K562 (cell line): ENCODE measurements around the gene LRTM1. TPM values are rescaled to one million over a fixed set of nuclear protein-coding genes. Genes with fewer than 3 reads are reported as not detected.

Experiments used
- FOSL1 ChIP-seq: fragments of 200-800 bp; sonication (Bioruptor generic); conservative IDR thresholded peaks from 2 replicates; pipeline ENCODE4 v1.6.1; 2016; ENCODE audit warnings: missing genetic modification characterization, missing compliant biosample characterization
- KLF1 ChIP-seq: fragments of 450-650 bp; IDR thresholded peaks from 2 replicates; pipeline ENCODE4 v1.6.1; 2016; ENCODE audit warnings: missing genetic modification characterization, missing compliant biosample characterization
- ZNF778 ChIP-seq: fragments of 450-650 bp; formaldehyde crosslinking; IDR thresholded peaks from 2 replicates; pipeline ENCODE4 v1.4.0; 2020; ENCODE audit warnings: mild to moderate bottlenecking, moderate library complexity
- polyA plus RNA-seq, 8 experiments: library from polyadenylated mRNA; depleted of rRNA in 4 of 8; stranded (reverse) in 5 of 8; unstranded in 3 of 8; fragments of >200 nt; fragmentation: Nextera tagmentation in 2 of 8; fragmentation: Illumina TruSeq in 1 of 8; extraction: Ambion mirVana in 2 of 8; extraction: Trizol in 1 of 8; gene quantifications; 2 replicates each; pipeline versions ENCODE4 v1.2.1 to v1.2.3, GENCODE V29; 2011 to 2014; ENCODE audit warnings: inconsistent platforms in 1 of 8, missing spikeins in 1 of 8
- total RNA-seq, 7 experiments: library from RNA; depleted of rRNA in 6 of 7; stranded (reverse); fragments of >200 nt in 6 of 7; fragmentation: Illumina TruSeq in 2 of 7; extraction: Trizol in 2 of 7; gene quantifications; 2 replicates each; pipeline versions ENCODE4 v1.2.1 to v1.2.3, GENCODE V29; 2011 to 2021; ENCODE audit warnings: low replicate concordance in 1 of 7
- TF ChIP-seq, protein P1 (sequence below), 2 experiments: IDR thresholded peaks in 1 of 2; conservative IDR thresholded peaks in 1 of 2; 2 replicates each; pipeline ENCODE4 v1.6.1; 2016; ENCODE audit warnings: low read depth in 2 of 2, mild to moderate bottlenecking in 1 of 2, missing compliant biosample characterization in 1 of 2, missing genetic modification characterization in 1 of 2, moderate library complexity in 1 of 2
- TF ChIP-seq, protein P2 (sequence below), 3 experiments: fragments of 200-800 bp in 1 of 3; fragments of 250-450 bp in 1 of 3; fragments of 450-650 bp in 1 of 3; sonication (Bioruptor Pico) in 1 of 3; sonication (Bioruptor generic) in 1 of 3; formaldehyde crosslinking in 1 of 3; IDR thresholded peaks; 2 replicates each; pipeline versions ENCODE4 v1.6.1 to v1.8.0; 2016 to 2022; ENCODE audit warnings: mild to moderate bottlenecking in 2 of 3, missing genetic modification characterization in 2 of 3, missing compliant biosample characterization in 1 of 3, moderate library complexity in 1 of 3

The LRTM1 gene
- total and polyA plus RNA-seq, 9 of the 15 experiments (the other 6 are each of a cell fraction or from before 2014, with no cell fraction given): not detected

DNA sequence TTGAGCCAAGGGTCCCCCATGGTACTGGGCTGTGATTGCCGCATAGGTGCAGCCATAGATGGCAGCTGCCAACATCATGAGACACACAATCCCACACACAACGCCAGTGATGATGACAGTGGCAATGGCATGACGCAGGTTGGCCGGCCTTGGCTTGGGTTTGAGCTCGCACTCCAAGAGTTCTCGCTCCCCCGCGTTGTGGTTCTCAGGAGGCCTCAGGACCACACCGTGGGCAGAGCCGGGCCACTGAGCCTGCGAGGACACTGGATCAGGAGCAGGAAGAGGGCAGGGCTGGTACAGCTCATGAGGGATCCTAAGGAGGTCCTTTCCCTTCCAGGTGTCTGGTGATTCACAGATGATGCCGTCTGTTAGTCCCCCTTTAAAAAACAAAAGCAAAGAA lies 9.3 kb downstream of the LRTM1 start (continued):
- TF ChIP-seq, protein P1, sequence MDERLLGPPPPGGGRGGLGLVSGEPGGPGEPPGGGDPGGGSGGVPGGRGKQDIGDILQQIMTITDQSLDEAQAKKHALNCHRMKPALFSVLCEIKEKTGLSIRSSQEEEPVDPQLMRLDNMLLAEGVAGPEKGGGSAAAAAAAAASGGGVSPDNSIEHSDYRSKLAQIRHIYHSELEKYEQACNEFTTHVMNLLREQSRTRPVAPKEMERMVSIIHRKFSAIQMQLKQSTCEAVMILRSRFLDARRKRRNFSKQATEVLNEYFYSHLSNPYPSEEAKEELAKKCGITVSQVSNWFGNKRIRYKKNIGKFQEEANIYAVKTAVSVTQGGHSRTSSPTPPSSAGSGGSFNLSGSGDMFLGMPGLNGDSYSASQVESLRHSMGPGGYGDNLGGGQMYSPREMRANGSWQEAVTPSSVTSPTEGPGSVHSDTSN (CRISPR knock-in tag; IDR thresholded peaks at IDR 0.05; ENCODE audit: low read depth): no peak
- TF ChIP-seq, protein P1 (tag; conservative IDR thresholded peaks at IDR 0.05; ENCODE audit: low read depth): no peak
- TF ChIP-seq KLF1 (tag) (no peak), FOSL1 (tag) (no peak), ZNF778 (CRISPR knock-in tag) (no peak)
- TF ChIP-seq, protein P2, sequence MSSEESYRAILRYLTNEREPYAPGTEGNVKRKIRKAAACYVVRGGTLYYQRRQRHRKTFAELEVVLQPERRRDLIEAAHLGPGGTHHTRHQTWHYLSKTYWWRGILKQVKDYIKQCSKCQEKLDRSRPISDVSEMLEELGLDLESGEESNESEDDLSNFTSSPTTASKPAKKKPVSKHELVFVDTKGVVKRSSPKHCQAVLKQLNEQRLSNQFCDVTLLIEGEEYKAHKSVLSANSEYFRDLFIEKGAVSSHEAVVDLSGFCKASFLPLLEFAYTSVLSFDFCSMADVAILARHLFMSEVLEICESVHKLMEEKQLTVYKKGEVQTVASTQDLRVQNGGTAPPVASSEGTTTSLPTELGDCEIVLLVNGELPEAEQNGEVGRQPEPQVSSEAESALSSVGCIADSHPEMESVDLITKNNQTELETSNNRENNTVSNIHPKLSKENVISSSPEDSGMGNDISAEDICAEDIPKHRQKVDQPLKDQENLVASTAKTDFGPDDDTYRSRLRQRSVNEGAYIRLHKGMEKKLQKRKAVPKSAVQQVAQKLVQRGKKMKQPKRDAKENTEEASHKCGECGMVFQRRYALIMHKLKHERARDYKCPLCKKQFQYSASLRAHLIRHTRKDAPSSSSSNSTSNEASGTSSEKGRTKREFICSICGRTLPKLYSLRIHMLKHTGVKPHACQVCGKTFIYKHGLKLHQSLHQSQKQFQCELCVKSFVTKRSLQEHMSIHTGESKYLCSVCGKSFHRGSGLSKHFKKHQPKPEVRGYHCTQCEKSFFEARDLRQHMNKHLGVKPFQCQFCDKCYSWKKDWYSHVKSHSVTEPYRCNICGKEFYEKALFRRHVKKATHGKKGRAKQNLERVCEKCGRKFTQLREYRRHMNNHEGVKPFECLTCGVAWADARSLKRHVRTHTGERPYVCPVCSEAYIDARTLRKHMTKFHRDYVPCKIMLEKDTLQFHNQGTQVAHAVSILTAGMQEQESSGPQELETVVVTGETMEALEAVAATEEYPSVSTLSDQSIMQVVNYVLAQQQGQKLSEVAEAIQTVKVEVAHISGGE (CRISPR knock-in tag; IDR thresholded peaks at IDR 0.05): no peak
